Measurements from ENCODE around the gene PRDM10. TPM values are rescaled to one million over a fixed set of nuclear protein-coding genes. Genes with fewer than 3 reads are reported as not detected.

The PRDM10 gene
- total and polyA plus RNA-seq, 10 of the 15 experiments (the other 5 are each of a cell fraction or from before 2014, with no cell fraction given), result 0.93 to 6.2 (median 4.1) TPM

DNA sequence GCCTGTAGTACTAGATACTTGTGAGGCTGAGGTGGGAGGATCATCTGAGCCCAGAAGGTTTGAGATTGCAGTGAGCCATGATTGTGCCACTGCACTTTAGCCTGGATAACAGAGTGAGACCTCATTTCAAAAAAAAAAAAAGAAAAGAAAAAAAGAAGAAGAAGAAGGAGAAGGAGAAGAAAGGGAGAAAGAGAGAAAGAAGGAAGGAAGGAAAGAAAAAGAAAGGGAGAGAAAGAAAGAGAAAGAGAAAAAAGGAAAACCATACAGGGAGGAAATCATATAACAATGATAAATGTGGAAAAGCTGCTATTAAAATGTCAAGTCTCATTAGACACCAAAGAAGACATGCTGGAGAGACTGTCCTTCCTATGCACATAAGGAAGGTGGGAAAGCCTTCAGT, 5.7 kb upstream of the PRDM10 start:
- SMC1A ChIA-PET (ENCODE audit: uncharacterized antibody, unreplicated experiment), result interaction anchor here (1.0 to 1.1 kb wide), 2 partner anchors 16 to 26 kb away, joined by 3 to 4 read pairs; no protein-coding TSS in a partner anchor
- DNase-seq (ENCODE audit: low read depth, low spot score) (no peak), FAIRE-seq (no peak), ATAC-seq (no peak)
- in situ Hi-C loops (cut with MboI) (no loop called here), intact Hi-C loops (cut with micrococcal nuclease; ENCODE audit: unreplicated experiment) (no loop called here)
- RAD21 ChIA-PET (ENCODE audit: unreplicated experiment), result no interaction called here
- Histone ChIP-seq H3K27ac (ENCODE audit: control insufficient read depth, insufficient read depth) (no peak overlapping the region), H3K27me3 (replicated peaks in 1 of 2; ENCODE audit: control insufficient read depth in 2 of 2, insufficient read depth in 2 of 2, low read length in 1 of 2) (no peaks in the 10 kb centered on the region), H3K9ac (ENCODE audit: control insufficient read depth, insufficient read depth, low read length) (no peak overlapping the region), H3K4me1 (ENCODE audit: control insufficient read depth, insufficient read depth, low read length) (0 out of 2 replicates have a peak, but pooled peaks cover 3% of the 10 kb centered on the region), H3K36me3 (ENCODE audit: control insufficient read depth in 2 of 2, insufficient read depth in 2 of 2, low read length in 1 of 2) (no peaks in the 10 kb centered on the region), H4K20me1 (ENCODE audit: control insufficient read depth, insufficient read depth) (no peaks in the 10 kb centered on the region), H3K9me3 (replicated peaks; ENCODE audit: control insufficient read depth, insufficient read depth, low read length) (no peaks in the 10 kb centered on the region), H3K4me3 (no peak overlapping the region), H2AFZ (ENCODE audit: control insufficient read depth, low read depth, low read length) (no peak overlapping the region), H3K4me2 (ENCODE audit: control insufficient read depth, insufficient read depth) (no peak overlapping the region), H3K79me2 (ENCODE audit: control insufficient read depth, insufficient read depth, low read length) (no peaks in the 10 kb centered on the region)
- POLR2A ChIA-PET, result no interaction called here
- TF ChIP-seq YBX1 (IDR thresholded peaks at IDR 0.05), result no peak
- no peak for TF ChIP-seq CUX1 (IDR thresholded peaks at IDR 0.05; ENCODE audit: insufficient replicate concordance, low read depth, low read length)
- no peak for TF ChIP-seq BACH1 (IDR thresholded peaks at IDR 0.05; ENCODE audit: borderline replicate concordance)
- no peak for TF ChIP-seq HDGF (IDR thresholded peaks at IDR 0.05)
- TF ChIP-seq NR2C1 (IDR thresholded peaks at IDR 0.05), result no peak
- TF ChIP-seq REST (IDR thresholded peaks at IDR 0.05; ENCODE audit: low read depth, low read length), result no peak
- TF ChIP-seq NFYA (IDR thresholded peaks at IDR 0.05; ENCODE audit: borderline replicate concordance, low read depth, low read length), result no peak
- TF ChIP-seq ZBED1 (IDR thresholded peaks at IDR 0.05; ENCODE audit: borderline replicate concordance), result no peak
- TF ChIP-seq EZH2 (IDR thresholded peaks at IDR 0.05; ENCODE audit: borderline replicate concordance, control insufficient read depth, low read depth, low read length), result no peak
- no peak for TF ChIP-seq NR2C2 (IDR thresholded peaks at IDR 0.05; ENCODE audit: borderline replicate concordance, control insufficient read depth, insufficient read length, low read depth)
- TF ChIP-seq ZBTB4 (CRISPR knock-in tag; IDR thresholded peaks at IDR 0.05), result no peak
- no peak for TF ChIP-seq KDM1A (IDR thresholded peaks at IDR 0.05; ENCODE audit: borderline replicate concordance)
- TF ChIP-seq ZNF207 (IDR thresholded peaks at IDR 0.05; ENCODE audit: borderline replicate concordance), result no peak
- BruUV-seq (replicated peaks), result no TSS peak
- CTCF ChIA-PET, result interaction anchor here (0.7 to 1.3 kb wide), 3 partner anchors 16 to 124 kb away, joined by 3 read pairs; no protein-coding TSS in a partner anchor

Measured in GM12878 (cell line).